DMS153 treated with DMSO at 0.1 percent for 48 hours (cell line): ENCODE data around the gene CROCC2.

Experiments used
- DNase-seq: peaks from one replicate; lab custom pipeline; 2025; ENCODE audit not compliant: unreplicated experiment; lab: John Stamatoyannopoulos, UW

Gene CROCC2

GRCh38 chr2:240932724-240933047 is 26.6 kb downstream of the CROCC2 start:
- DNase-seq: no peak

- no peak for DNase-seq
Observed at GRCh38 chr2:240933048-240933965, 27.2 kb downstream of the CROCC2 start.

GRCh38 chr2:240933966-240934700 is 28.0 kb downstream of the CROCC2 start:
- no peak for DNase-seq

- DNase-seq: no peak
Observed at GRCh38 chr2:240934701-240935102, 28.6 kb downstream of the CROCC2 start.

- DNase-seq: no peak
Observed at GRCh38 chr2:240935103-240935876, 29.2 kb downstream of the CROCC2 start.

GRCh38 chr2:240936106-240936505 is 30.0 kb downstream of the CROCC2 start:
- DNase-seq: no peak

GRCh38 chr2:240946046-240946445 is 39.9 kb downstream of the CROCC2 start:
- no peak for DNase-seq

- no peak for DNase-seq
Observed at GRCh38 chr2:240946654-240947053, 40.5 kb downstream of the CROCC2 start.

GRCh38 chr2:240947176-240947575 is 41.0 kb downstream of the CROCC2 start:
- no peak for DNase-seq

GRCh38 chr2:240947607-240948006 is 41.5 kb downstream of the CROCC2 start:
- no peak for DNase-seq

GRCh38 chr2:240948086-240948485 is 42.0 kb downstream of the CROCC2 start:
- no peak for DNase-seq

- no peak for DNase-seq
Observed at GRCh38 chr2:240948905-240949790, 43.0 kb downstream of the CROCC2 start.

- no peak for DNase-seq
Observed at GRCh38 chr2:240949791-240950705, 43.9 kb downstream of the CROCC2 start.

- no peak for DNase-seq
Observed at GRCh38 chr2:240951045-240951594, 45.0 kb downstream of the CROCC2 start.

GRCh38 chr2:240952496-240953246 is 46.5 kb downstream of the CROCC2 start:
- no peak for DNase-seq

- DNase-seq: no peak
Observed at GRCh38 chr2:240953426-240954410, 47.6 kb downstream of the CROCC2 start.
